ENCODE results near the gene MARK1.

MARK1 gene

GRCh38 chr1:220628431-220628830, 100.5 kb downstream of the MARK1 start:
- no peak overlapping the region for H3K4me3 ChIP-seq (ENCODE audit: control insufficient read depth, low read depth, low read length)
- no peak for DNase-seq (ENCODE audit: low read depth)
- no peak for TF ChIP-seq CTCF (IDR thresholded peaks at IDR 0.05; ENCODE audit: control insufficient read depth, insufficient read depth, low read depth, low read length, missing control alignments)

- no peak for TF ChIP-seq CTCF (IDR thresholded peaks at IDR 0.05; ENCODE audit: control insufficient read depth, insufficient read depth, low read depth, low read length, missing control alignments)
- no peak for DNase-seq (ENCODE audit: low read depth)
Observed at GRCh38 chr1:220631238-220631815, 103.4 kb downstream of the MARK1 start.

GRCh38 chr1:220637759-220638158, 109.8 kb downstream of the MARK1 start:
- no peak for TF ChIP-seq CTCF (IDR thresholded peaks at IDR 0.05; ENCODE audit: control insufficient read depth, insufficient read depth, low read depth, low read length, missing control alignments)
- H3K4me3 ChIP-seq (ENCODE audit: control insufficient read depth, low read depth, low read length), result no peak overlapping the region
- no peak for DNase-seq (ENCODE audit: low read depth)

More at GRCh38 chr1:220631238-220631815, 103.4 kb downstream of the MARK1 start:
- H3K4me3 ChIP-seq (ENCODE audit: control insufficient read depth, low read depth, low read length), result no peak overlapping the region

GRCh38 chr1:220642285-220642684, 114.3 kb downstream of the MARK1 start:
- DNase-seq (ENCODE audit: low read depth), result no peak
- no peak overlapping the region for H3K4me3 ChIP-seq (ENCODE audit: control insufficient read depth, low read depth, low read length)
- no peak for TF ChIP-seq CTCF (IDR thresholded peaks at IDR 0.05; ENCODE audit: control insufficient read depth, insufficient read depth, low read depth, low read length, missing control alignments)

GRCh38 chr1:220652995-220653394, 125.1 kb downstream of the MARK1 start:
- no peak for TF ChIP-seq CTCF (IDR thresholded peaks at IDR 0.05; ENCODE audit: control insufficient read depth, insufficient read depth, low read depth, low read length, missing control alignments)
- H3K4me3 ChIP-seq (ENCODE audit: control insufficient read depth, low read depth, low read length), result no peak overlapping the region
- no peak for DNase-seq (ENCODE audit: low read depth)

- no peak for TF ChIP-seq CTCF (IDR thresholded peaks at IDR 0.05; ENCODE audit: control insufficient read depth, insufficient read depth, low read depth, low read length, missing control alignments)
- no peak overlapping the region for H3K4me3 ChIP-seq (ENCODE audit: control insufficient read depth, low read depth, low read length)
- DNase-seq (ENCODE audit: low read depth), result no peak
Observed at GRCh38 chr1:220655509-220655908, 127.6 kb downstream of the MARK1 start.
